GM19025 (cell line): ENCODE data around the gene ERCC6L.
"Not testable (repeated sequence)": the region's sequence is repeated elsewhere in the genome, so short reads cannot be mapped to it uniquely, and the experiment has no call there.

Source experiments
- ATAC-seq: cut with Tn5 transposase; IDR thresholded peaks from one replicate; pipeline ENCODE4 v1.9.1; 2021; ENCODE audit warnings: mild to moderate bottlenecking, low read depth, moderate library complexity; ENCODE audit not compliant: unreplicated experiment

ERCC6L gene

DNA sequence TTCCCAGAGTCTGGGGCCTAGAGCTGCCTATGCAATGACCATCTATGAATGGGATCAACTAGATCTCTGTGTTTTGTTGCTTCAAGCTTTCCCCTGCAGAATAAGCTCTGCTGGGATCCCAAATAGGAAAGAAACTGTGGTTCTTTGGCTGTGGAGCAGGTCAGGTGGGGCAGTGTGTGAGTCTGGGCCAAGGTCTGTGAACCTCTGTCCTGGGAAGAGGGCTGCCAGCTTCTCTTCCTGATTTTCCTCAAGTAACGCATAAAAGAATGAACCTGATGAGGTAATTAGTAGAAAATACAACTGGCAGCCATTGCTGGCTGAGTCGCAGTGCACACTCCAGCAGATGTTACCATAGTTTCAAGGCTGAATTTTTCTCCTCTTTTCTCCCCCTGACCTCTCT is 61.8 kb downstream of the ERCC6L start:
- no peak for ATAC-seq

DNA sequence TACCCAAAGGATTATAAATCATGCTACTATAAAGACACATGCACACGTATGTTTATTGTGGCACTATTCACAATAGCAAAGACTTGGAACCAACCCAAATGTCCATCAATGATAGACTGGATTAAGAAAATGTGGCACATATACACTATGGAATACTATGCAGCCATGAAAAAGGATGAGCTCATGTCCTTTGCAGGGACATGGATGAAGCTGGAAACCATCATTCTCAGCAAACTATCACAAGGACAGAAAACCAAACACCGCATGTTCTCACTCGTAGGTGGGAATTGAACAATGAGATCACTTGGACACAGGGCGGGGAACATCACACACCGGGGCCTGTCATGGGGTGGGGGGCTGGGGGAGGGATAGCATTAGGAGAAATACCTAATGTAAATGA is 62.5 kb downstream of the ERCC6L start:
- ATAC-seq, result not testable (repeated sequence)

DNA sequence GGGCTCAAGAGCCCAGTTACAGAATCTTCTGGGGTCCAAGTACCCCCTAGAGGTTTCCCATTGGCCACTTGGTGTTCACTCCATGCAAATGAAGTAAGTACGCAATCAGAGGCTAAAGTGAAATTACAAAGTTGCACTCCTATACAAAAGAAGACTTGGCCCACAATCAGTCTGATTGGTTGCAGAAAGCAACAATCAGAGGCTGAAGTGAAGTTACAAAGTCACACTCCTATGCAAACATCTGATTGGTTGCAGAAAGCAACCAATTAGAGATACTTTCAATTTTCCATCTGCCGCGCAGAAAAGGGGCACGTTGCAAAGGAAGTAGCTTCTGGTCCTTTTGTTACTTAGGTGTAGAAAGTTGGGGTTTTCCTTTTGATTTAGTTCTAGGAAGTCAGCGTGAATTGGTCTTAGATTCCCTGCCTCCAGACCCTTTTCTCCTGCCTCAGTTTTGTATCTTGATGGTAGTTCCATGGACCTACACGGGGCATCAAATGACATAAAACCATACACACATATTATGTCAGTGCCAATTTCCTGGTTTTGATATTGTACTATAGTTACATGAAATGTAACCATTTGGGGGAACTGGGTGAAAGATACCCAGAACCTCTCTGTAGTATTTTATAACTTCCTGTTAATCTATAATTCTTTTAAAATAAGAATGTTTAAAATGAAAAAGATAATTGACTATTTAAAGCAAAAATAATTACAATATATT is 69.7 kb downstream of the ERCC6L start:
- no peak for ATAC-seq

DNA sequence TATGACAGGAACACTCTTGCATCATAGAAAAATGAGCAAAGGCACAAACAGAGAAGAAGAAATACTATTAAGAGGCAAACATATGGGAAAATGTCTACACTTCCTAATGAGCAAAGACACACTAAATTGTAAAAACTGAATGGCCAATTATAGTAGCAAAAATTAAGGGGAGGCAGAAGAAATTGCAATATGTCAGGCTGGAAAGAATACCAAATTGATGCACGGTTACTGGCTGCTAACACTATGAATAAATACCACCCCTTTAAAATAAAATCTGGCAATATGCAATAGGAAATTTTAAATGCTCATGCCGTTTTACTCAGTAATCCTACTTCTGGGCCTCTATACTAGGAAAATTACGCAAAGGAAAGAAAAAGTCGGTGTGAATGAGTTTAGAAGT is 73.3 kb downstream of the ERCC6L start:
- no peak for ATAC-seq

DNA sequence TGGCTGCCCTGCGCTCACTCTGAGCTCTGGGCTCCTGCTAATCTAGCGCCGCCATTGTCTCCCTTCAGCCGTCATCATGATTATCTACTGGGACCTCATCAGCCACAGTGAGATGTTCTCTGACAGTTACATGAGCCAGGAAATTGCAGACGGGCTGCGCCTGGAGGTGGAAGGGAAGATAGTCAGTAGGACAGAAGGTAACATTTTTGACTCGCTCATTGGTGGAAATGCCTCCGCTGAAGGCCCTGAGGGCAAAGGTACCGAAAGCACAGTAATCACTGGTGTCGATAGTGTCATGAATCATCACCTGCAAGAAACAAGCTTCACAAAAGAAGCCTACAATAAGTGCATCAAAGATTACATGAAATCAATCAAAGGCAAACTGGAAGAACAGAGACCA is 79.1 kb downstream of the ERCC6L start:
- no peak for ATAC-seq

DNA sequence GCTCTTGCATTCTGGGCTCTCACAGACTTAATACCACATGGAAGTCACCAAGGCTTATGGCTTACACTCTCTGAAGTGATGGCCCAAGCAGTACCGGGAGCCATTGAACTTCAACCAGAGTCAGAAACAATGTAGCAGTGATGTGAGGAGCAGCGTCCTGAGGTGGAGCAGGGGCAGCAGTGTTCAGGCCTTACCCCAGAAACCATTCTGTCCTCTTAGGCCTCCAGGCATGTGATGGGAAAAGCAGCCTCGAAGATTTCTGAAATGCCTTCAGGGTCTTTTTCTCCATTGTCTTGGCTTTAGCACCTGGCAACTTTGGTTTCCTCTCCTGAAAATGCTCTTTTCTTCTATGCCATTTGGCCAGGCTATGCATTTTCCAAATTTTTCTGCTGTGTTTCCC is 80.1 kb downstream of the ERCC6L start:
- ATAC-seq, result no peak
